ENCODE data around the gene PABPC3. TPM values are rescaled to one million over a fixed set of nuclear protein-coding genes. Genes with fewer than 3 reads are reported as not detected.

The PABPC3 gene
- total RNA-seq = 0.15 and 0.17 TPM in 2 replicates

DNA sequence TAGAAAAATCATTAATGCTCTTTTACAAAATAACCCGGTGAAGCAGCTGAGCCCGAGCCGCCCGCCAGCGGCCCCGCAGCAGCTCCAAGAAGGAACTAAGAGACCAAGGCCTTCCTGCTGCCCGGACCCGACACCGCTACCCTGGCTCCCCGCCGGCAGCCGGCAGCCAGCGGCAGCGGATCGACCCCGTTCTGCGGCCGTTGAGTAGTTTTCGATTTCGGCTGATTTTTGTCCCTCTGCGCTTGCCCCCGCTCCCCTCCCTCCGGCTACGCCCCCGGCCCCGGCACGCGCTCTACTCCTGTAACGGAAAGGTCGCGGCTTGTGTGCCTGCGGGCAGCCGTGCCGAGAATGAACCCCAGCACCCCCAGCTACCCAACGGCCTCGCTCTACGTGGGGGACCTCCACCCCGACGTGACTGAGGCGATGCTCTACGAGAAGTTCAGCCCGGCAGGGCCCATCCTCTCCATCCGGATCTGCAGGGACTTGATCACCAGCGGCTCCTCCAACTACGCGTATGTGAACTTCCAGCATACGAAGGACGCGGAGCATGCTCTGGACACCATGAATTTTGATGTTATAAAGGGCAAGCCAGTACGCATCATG is at the start of gene PABPC3:
PABPC3 (plus strand) TSS at position 286 of the 603 bp plus-strand sequence; CDS start at position 349, 63 bp downstream.

Other genes starting within 250 kb of the PABPC3 start
- not detected in 2 replicates for gene AMER2, start 76.2 kb downstream of the PABPC3 start, total RNA-seq
- gene MTMR6, start 191.4 kb downstream of the PABPC3 start, total RNA-seq = 20.5 and 28.5 TPM in 2 replicates
- 48.3 and 54.1 TPM in 2 replicates for gene NUP58, start 205.5 kb downstream of the PABPC3 start, total RNA-seq

Measured in smooth muscle cell of trachea (primary cell).